Neutrophil (primary cell): ENCODE results near the gene KLK15.

ENCODE experiments used
- H3K27ac ChIP-seq: fragments of 200-600 bp; sonication (generic); 2 replicates; pipeline ENCODE4 v1.5.1; 2016; ENCODE audit warnings: mild to moderate bottlenecking, moderate library complexity
- H3K27me3 ChIP-seq: fragments of 200-600 bp; sonication (generic); 2 replicates; pipeline ENCODE4 v1.6.0; 2016; ENCODE audit warnings: mild to moderate bottlenecking
- H3K36me3 ChIP-seq: fragments of 200-600 bp; sonication (generic); 2 replicates; pipeline ENCODE4 v1.5.1; 2017
- H3K4me1 ChIP-seq, 2 experiments: fragments of 200-600 bp in 1 of 2; sonication (generic) in 1 of 2; 1 replicate in 1 of 2; 2 replicates in 1 of 2; pipeline versions ENCODE4 v1.5.1 to v1.6.1; 2013 to 2016; ENCODE audit warnings: low read depth in 1 of 2, low read length in 1 of 2, mild to moderate bottlenecking in 1 of 2, moderate library complexity in 1 of 2; ENCODE audit not compliant: control insufficient read depth in 1 of 2, insufficient read depth in 1 of 2
- H3K4me3 ChIP-seq, 2 experiments: fragments of 200-600 bp in 1 of 2; sonication (generic) in 1 of 2; 1 replicate in 1 of 2; 2 replicates in 1 of 2; pipeline ENCODE4 v1.5.1; 2013 to 2016; ENCODE audit warnings: low read depth in 1 of 2, low read length in 1 of 2, mild to moderate bottlenecking in 1 of 2, moderate library complexity in 1 of 2
- H3K9me3 ChIP-seq: fragments of 200-600 bp; sonication (generic); 2 replicates; pipeline ENCODE4 v1.5.1; 2016
- CTCF ChIP-seq: fragments of 200-600 bp; sonication (generic); IDR thresholded peaks from 2 replicates; pipeline ENCODE4 v1.5.1; 2016; ENCODE audit warnings: antibody characterized with exemption

Gene KLK15

GRCh38 chr19:50794074-50794875 lies 39.1 kb downstream of the KLK15 start:
- H3K4me1 ChIP-seq = no peaks in the 10 kb centered on the region
- no peak for TF ChIP-seq CTCF
- H3K36me3 ChIP-seq = peaks cover 35% of the 10 kb centered on the region
- no peaks in the 10 kb centered on the region for H3K27me3 ChIP-seq
- no peak overlapping the region for H3K4me3 ChIP-seq
- no peak overlapping the region for H3K27ac ChIP-seq
- H3K9me3 ChIP-seq = no peaks in the 10 kb centered on the region

GRCh38 chr19:50793558-50794065 lies 39.8 kb downstream of the KLK15 start:
- no peaks in the 10 kb centered on the region for H3K9me3 ChIP-seq
- H3K27me3 ChIP-seq = no peaks in the 10 kb centered on the region
- no peaks in the 10 kb centered on the region for H3K4me1 ChIP-seq
- no peak overlapping the region for H3K4me3 ChIP-seq
- peaks cover 30% of the 10 kb centered on the region for H3K36me3 ChIP-seq
- TF ChIP-seq CTCF = no peak
- no peak overlapping the region for H3K27ac ChIP-seq

GRCh38 chr19:50792272-50793250 lies 40.8 kb downstream of the KLK15 start:
- H3K27me3 ChIP-seq = no peaks in the 10 kb centered on the region
- no peaks in the 10 kb centered on the region for H3K9me3 ChIP-seq
- no peak overlapping the region for H3K4me3 ChIP-seq
- no peak for TF ChIP-seq CTCF
- H3K36me3 ChIP-seq = peaks cover 20% of the 10 kb centered on the region
- H3K4me1 ChIP-seq = no peaks in the 10 kb centered on the region
- no peak overlapping the region for H3K27ac ChIP-seq

- Histone ChIP-seq H3K27me3 (no peaks in the 10 kb centered on the region), H3K9me3 (no peaks in the 10 kb centered on the region), H3K4me1 (no peaks in the 10 kb centered on the region), H3K4me3 (no peak overlapping the region), H3K27ac (no peak overlapping the region), H3K36me3 (peaks cover 11% of the 10 kb centered on the region)
- no peak for TF ChIP-seq CTCF
Observed at GRCh38 chr19:50791594-50792271, 41.6 kb downstream of the KLK15 start.

- H3K4me1 ChIP-seq = no peaks in the 10 kb centered on the region
- no peaks in the 10 kb centered on the region for H3K9me3 ChIP-seq
- H3K4me3 ChIP-seq = no peak overlapping the region
- H3K36me3 ChIP-seq = peaks cover 8% of the 10 kb centered on the region
- no peaks in the 10 kb centered on the region for H3K27me3 ChIP-seq
- TF ChIP-seq CTCF = no peak
- H3K27ac ChIP-seq = no peak overlapping the region
Observed at GRCh38 chr19:50790922-50791467, 42.4 kb downstream of the KLK15 start.
